Astrocyte (in vitro differentiated cells and primary cell): Measurements from ENCODE around the gene SCN8A.

Source experiments
- CTCF ChIP-seq: IDR thresholded peaks from 2 replicates; pipeline ENCODE4 v1.5.1; 2011; ENCODE audit warnings: low read depth, mild to moderate bottlenecking, inconsistent platforms, low read length, moderate library complexity; ENCODE audit not compliant: insufficient read depth
- EZH2 ChIP-seq: IDR thresholded peaks from 2 replicates; pipeline ENCODE4 v1.6.1; 2012; ENCODE audit warnings: mild to moderate bottlenecking, low read length, inconsistent platforms; ENCODE audit not compliant: insufficient read depth

GRCh38 chr12:51593021-51593420 is 2.0 kb downstream of the SCN8A start:
- TF ChIP-seq CTCF: no peak
- no peak for TF ChIP-seq EZH2
